22Rv1 (cell line): Measurements from ENCODE around the gene KRTAP5-5.

ENCODE experiments used
- ZFX ChIP-seq: fragments of 450-650 bp; IDR thresholded peaks from 2 replicates; pipeline ENCODE4 v1.6.1; 2017; ENCODE audit warnings: antibody characterized with exemption, borderline replicate concordance
- TF ChIP-seq, protein P1 (sequence below): fragments of 450-650 bp; IDR thresholded peaks from 2 replicates; pipeline ENCODE4 v1.5.1; 2017; ENCODE audit warnings: mild to moderate bottlenecking

DNA sequence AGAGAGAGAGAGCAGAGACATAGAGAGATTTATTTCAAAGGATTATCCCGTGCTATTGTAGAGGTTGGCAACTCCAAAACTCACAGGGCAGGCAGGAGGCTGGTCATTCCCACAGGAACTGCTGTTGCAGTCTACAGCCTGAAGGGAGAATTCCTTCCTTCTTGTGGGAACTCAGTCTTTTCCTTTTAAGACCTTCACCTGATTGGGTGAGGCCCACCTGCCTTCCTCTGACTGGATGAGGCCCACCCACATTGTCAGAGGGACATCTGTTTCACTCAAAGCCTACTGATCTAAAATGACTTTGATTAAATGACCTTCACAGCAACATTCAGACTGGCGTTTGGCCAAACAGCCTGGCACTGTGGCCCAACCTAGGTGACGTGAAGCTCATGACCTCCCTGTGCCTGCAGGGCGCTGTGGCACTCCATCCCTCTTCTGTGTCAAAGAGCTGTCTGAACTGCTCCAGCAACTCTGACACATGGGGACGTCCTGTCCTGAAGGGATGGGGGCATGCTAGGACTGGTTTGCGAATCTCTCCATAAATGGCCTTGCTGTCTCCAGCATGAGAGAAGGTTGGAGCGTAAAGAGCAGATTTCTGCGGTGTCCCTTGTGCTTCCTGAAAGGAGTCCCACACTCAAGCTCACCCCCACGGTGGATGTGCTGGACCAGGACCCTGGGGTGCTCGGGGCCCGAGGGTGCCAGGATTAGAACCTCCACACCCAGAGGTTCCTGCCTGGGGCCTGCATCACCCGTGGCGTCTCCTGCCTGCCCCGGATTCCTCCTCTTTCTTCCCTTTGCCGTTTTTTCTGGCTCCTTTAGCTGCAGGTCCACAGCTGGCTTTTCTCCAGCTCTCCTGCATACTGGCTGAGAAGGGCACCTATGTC, 20.7 kb downstream of the KRTAP5-5 start:
- TF ChIP-seq, protein P1, sequence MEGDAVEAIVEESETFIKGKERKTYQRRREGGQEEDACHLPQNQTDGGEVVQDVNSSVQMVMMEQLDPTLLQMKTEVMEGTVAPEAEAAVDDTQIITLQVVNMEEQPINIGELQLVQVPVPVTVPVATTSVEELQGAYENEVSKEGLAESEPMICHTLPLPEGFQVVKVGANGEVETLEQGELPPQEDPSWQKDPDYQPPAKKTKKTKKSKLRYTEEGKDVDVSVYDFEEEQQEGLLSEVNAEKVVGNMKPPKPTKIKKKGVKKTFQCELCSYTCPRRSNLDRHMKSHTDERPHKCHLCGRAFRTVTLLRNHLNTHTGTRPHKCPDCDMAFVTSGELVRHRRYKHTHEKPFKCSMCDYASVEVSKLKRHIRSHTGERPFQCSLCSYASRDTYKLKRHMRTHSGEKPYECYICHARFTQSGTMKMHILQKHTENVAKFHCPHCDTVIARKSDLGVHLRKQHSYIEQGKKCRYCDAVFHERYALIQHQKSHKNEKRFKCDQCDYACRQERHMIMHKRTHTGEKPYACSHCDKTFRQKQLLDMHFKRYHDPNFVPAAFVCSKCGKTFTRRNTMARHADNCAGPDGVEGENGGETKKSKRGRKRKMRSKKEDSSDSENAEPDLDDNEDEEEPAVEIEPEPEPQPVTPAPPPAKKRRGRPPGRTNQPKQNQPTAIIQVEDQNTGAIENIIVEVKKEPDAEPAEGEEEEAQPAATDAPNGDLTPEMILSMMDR = no peak
- no peak for TF ChIP-seq ZFX
